GM21529 (cell line): ENCODE results near the gene GINS3.

Source experiments
- ATAC-seq: cut with Tn5 transposase; IDR thresholded peaks from one replicate; pipeline ENCODE4 v1.9.1; 2021; ENCODE audit not compliant: unreplicated experiment

GINS3 gene

GRCh38 chr16:58421529-58421928, 29.3 kb downstream of the GINS3 start:
- ATAC-seq: no peak

DNA sequence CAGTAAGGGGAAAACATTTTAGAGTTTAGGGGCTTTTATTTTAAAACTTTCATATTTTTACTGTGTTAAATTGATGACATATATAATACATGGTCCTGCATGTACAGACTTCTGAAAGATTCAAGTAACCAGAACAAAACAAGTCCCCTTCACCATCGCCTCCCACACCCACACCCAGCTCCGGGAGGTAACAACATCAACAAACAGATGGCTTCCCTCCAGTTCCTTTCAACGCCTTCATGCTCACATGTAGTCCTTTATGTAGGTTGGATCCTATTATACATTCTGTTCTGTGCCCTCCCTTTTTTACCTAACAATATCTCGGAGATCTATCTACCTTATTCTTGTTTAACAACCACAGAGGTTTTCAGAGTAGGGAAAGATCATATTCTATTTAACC, 30.5 kb downstream of the GINS3 start:
- no peak for ATAC-seq

- no peak for ATAC-seq
Measured at GRCh38 chr16:58425245-58425644, 33.0 kb downstream of the GINS3 start.

DNA sequence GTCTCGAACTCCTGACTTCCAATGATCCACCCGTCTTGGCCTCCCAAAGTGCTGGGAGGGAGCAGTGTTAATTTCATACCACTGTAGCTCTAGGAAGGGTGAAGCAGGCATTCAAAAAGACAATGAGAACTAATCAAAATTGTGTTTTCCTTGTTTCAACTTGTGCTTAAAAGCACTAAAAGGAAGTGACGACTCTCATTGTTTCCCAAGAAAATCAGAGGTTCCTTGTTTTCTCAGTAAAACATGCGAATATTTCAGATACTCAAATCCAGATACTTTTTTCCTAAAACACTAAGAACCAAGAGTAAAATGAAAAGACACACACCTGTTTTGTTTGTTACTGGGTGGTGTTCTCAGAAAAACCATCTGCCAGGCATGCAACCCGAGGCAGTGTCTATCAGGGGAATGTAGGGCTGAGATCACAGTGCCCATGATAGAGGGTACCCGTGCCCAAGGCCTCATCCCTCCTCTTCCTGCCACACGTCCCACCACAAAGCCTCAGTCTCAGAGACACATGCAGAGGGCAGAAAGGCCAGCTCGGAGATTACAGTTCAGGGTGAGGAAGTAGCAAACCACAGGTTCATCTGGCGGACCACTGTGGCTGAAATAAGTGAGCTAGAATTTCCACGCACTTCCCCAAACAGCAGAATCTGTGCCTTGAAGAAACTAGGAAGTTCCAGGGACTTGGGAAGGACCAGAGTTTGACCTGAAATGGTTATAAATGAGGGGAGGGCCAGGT, 33.7 kb downstream of the GINS3 start:
- ATAC-seq: no peak

DNA sequence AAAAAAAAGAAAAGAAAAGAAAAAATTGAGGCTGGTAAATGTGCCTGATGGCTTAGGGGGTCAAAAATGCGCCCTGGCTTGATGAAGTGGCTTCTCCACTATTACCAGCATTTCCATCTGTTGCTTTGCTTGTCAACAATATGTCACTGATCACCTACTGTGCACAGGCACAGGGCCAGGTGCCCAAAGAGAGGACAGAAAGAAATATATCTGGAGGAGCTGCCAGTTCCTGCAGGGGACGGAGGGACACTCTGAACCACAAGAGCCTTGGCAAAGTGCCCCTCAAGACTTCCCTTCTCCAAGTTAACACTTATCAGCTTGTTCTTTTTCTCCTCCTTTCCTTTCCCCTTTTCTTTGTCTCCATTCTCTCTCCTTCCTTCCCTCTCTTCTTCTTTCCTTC, 34.7 kb downstream of the GINS3 start:
- ATAC-seq: no peak

DNA sequence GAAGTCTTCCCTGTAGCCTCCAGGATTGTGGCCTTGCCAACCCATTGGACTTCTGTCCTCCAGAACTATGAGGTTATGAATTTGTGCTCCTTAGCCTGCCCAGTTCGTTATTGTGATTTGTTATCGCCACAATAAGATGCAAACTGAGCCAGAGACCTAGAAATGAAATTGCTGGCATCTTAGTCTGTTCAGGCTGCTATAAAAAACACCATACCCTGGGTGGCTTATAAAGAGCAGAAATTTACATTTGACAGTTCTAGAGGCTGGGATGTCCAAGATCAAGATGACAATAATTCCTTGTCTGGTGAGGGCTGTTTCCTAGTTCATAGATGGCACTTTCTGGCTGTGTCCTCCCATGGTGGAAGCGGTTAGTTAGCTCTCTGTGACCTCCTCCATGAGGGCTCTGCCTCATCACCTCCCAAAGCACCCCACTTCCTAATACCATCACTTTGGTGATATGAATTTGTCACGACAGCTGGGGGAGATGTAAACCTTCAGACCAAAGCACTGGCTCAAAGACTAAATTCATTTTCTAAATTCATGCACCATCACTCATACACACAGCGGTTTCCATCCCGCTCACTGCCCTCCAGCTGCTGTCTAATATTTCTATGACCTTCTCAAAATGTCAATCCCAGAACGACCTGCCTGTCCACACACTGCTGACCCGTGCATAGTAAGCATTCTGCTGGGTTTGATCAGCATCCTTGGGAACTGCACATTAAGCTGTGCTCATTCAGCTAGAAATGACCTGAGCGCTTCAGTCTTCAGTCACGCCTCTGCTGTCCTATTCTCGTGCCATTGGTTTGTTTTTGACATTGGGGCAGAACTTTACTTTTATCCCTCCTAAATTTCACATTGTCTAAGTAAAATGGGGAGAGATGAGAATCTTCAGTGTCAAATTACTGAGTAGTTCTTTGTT, 36.6 kb downstream of the GINS3 start:
- ATAC-seq: no peak

DNA sequence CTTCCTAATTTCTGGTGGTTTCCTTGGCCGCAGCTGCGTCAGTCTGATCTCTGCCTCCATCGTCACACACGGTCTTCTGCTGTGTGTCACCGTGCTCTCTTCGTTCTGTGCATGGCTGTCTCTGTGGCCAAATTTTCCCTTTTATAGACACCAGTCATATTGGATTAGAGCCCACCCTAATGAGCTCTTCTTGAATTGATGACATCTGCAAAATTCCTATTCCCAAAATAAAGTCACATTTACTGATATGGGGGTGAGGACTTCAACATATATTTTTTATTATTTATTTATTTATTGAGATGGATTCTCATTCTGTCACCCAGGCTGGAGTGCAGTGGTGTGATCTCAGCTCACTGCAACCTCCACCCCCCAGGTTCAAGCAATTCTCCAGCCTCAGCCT, 38.4 kb downstream of the GINS3 start:
- ATAC-seq: no peak

DNA sequence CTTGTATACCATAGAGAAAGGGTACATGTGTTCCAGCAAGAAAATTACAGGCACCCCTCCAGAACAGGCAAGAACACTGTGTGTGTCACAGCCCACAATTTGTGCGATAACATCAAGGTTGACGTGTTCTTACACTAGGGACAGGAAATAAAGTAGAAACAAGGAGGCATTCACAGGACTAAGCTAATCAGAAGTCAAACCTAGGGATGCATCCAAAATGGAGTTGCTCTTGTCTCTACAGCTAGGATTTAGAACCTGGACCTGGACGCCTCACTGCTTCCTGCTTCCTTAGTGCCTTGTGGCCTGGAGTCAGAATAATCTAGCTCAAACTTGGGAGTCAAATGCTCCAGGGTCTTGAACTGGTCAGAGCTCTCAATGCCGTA, 41.3 kb downstream of the GINS3 start:
- no peak for ATAC-seq

DNA sequence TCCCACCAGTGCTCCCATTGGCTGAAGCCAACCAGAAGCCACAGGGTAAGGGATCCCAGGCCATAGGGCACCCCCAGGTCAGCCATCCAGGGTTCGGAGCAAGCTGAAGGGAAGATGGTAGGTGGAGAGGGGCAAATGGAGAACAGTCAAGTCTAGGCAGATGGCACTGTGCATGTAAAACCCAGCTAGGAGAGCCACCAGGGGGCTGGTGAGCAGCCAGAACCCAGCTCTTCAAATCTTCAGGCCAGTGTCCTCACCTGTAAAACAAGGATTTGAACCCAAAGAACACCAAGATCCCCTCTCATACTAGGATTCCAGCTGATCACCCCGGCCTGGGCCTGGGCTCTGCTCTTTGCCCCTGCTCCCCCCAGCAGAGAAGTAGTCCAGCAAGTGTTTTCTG, 43.5 kb downstream of the GINS3 start:
- ATAC-seq: no peak

DNA sequence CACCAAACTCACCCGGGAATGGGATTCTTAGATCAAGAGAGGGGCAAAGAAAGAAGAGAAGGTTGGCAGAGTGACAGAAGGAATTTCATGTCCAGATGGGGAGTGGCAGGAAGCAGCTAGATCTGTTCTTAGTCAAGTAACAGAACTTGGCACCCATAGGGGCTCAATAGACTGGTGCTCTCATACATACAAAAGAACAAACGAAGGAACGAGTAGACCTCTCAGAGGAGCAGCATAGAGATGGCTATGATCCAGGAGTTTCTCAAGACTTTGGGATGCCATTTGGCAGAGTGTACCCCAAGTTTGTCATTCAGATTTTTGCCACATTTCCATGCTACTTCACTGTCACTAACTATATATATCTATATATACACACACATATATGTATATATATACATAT, 47.9 kb downstream of the GINS3 start:
- no peak for ATAC-seq

DNA sequence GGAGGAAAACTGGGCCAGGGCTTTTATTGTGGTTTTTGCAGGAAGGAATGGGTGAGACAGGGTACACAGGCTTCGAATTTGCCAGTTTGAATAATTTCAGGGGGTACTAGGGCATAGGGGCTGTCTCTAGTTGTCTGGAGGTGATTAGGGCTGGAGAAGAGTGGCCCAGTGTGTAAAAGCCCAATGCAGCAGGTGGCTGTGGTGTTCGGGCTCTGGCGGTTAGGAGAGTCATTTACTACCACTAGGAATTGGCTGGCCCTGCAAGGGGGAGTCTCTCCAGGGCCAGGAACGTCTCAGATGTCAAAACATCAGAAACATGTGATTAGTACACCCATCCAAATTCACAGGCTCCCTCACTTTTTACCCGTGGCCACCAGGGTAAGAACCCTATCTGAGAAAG, 50.3 kb downstream of the GINS3 start:
- ATAC-seq: no peak

GRCh38 chr16:58443783-58444182, 51.5 kb downstream of the GINS3 start:
- no peak for ATAC-seq

GRCh38 chr16:58444265-58444664, 52.0 kb downstream of the GINS3 start:
- ATAC-seq: no peak

- ATAC-seq: no peak
Measured at GRCh38 chr16:58448890-58449289, 56.6 kb downstream of the GINS3 start.

- no peak for ATAC-seq
Measured at GRCh38 chr16:58449306-58449705, 57.0 kb downstream of the GINS3 start.

GRCh38 chr16:58449768-58450167, 57.5 kb downstream of the GINS3 start:
- ATAC-seq: no peak

DNA sequence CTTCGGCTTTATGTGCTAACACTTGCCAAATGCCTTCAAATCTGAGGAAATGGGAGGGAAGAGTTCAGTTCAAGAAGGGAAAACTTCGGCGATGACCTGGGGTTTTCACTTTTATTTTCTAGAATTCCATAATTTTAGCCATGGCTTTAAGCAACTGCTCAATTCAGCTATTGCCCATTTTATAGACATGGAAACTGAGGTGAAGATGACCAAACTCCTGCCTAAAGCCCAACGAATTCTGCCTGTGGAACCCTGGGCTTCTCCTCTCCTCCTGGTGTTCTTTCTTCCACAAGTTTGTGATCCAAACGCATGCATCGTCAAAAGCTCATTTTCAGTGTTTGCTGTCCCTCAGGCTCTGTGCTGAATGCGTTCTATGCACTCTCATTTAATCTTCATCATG, 58.3 kb downstream of the GINS3 start:
- no peak for ATAC-seq

GRCh38 chr16:58451265-58451689, 59.0 kb downstream of the GINS3 start:
- no peak for ATAC-seq

- no peak for ATAC-seq
Measured at GRCh38 chr16:58451945-58452401, 59.7 kb downstream of the GINS3 start.

GRCh38 chr16:58452640-58453039, 60.4 kb downstream of the GINS3 start:
- no peak for ATAC-seq

DNA sequence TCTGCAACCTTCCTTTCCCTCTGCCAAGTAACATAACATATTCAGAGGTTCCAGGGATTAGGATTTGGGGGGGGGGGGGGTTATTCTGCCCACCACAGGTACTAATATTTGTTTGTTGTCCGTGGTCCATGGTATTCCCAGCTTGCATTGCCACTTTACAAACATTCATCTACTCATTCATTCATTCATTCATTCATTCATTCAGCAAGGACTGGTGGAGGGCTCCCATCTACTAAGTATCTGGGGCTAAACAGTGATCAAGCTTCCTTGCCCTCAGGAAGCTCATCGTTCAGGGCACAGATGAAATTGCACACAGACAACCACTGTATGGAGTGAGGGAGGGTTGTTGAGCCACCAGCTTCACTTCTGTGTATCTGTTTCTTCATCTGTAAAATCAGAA, 61.9 kb downstream of the GINS3 start:
- no peak for ATAC-seq

DNA sequence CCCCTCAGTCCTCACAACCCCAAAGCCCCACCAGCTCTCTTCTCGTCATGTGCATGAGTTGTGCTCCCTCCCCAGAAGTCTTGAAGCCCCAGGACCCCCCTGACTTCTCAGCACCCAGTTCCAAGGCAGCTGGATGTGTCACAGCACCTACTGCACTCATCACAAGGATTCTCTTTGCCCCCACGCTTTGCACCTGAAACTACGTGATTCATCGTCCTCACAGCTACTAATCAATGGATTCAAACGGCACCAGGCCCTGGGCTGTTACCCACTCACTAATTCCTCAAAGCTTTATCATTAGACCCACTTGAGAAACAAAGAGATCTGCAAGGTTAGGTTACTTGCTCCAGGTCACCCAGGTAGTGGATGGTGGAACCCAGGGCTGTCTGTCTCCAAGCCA, 62.6 kb downstream of the GINS3 start:
- no peak for ATAC-seq
